ENCODE results near the gene SHMT2. TPM values are rescaled to one million over a fixed set of nuclear protein-coding genes. Genes with fewer than 3 reads are reported as not detected.

The SHMT2 gene
- total and polyA plus RNA-seq, 3 donors from 2014 or later: 24.8 to 33.9 (median 25.9) TPM

- H3K27me3 ChIP-seq: no peaks in the 10 kb centered on the region
- peaks cover 14% of the 10 kb centered on the region for H3K4me1 ChIP-seq
- H3K4me3 ChIP-seq: no peak overlapping the region
- no peak for DNase-seq
- no peaks in the 10 kb centered on the region for H3K9me3 ChIP-seq
- no peaks in the 10 kb centered on the region for H3K36me3 ChIP-seq (ENCODE audit: low read depth, missing control alignments)
- TF ChIP-seq CTCF (IDR thresholded peaks at IDR 0.05): no peak
- no peak for TF ChIP-seq POLR2A (IDR thresholded peaks at IDR 0.05)
- 81 to 90% methylated on average over 10 to 16 of the region's 16 CpGs for WGBS, 2 donors
- intact Hi-C loops (cut with DNase I; ENCODE audit: low total_unique reads): no loop called here
- no peak overlapping the region for H3K27ac ChIP-seq
Measured at GRCh38 chr12:57210926-57211692, 18.4 kb upstream of the SHMT2 start.

DNA sequence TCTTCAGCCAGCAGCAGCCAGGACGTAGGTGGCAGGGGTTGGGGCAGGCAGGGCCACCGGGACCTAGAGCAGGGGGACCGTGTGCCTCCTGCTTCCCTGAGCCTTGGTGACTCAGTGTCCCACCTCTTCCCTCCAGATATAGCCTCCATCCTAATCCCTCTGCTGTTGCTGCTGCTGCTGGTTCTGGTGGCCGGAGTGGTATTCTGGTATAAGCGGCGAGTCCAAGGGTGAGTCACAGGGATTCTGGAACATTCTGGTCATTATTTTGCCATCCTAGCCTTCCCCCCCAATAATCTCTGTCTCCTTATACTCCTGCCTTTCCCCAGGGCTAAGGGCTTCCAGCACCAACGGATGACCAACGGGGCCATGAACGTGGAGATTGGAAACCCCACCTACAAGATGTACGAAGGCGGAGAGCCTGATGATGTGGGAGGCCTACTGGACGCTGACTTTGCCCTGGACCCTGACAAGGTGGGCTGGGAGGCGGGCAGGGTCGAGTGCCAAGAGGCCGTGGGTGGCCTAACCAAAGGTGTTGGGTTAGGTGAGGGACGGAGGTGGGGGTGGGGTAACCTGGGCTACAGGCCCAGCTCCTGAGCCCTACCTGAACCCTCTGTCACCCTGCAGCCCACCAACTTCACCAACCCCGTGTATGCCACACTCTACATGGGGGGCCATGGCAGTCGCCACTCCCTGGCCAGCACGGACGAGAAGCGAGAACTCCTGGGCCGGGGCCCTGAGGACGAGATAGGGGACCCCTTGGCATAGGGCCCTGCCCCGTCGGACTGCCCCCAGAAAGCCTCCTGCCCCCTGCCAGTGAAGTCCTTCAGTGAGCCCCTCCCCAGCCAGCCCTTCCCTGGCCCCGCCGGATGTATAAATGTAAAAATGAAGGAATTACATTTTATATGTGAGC is 17.5 kb upstream of the SHMT2 start:
- Histone ChIP-seq H3K9me3 (no peaks in the 10 kb centered on the region), H3K4me1 (peaks cover 19% of the 10 kb centered on the region), H3K27ac (peak overlapping the region in 1 of 2 donors; percentile 33), H3K4me3 (no peak overlapping the region), H3K36me3 (ENCODE audit: low read depth, missing control alignments) (no peaks in the 10 kb centered on the region), H3K27me3 (no peaks in the 10 kb centered on the region)
- DNase-seq: no peak
- WGBS, 2 donors: 79 to 80% methylated on average over 26 to 27 of the region's 27 CpGs
- intact Hi-C loops (cut with DNase I; ENCODE audit: low total_unique reads): no loop called here
- TF ChIP-seq POLR2A (IDR thresholded peaks at IDR 0.05) (no peak), CTCF (IDR thresholded peaks at IDR 0.05) (no peak)

- no peak for TF ChIP-seq POLR2A (IDR thresholded peaks at IDR 0.05)
- TF ChIP-seq CTCF (IDR thresholded peaks at IDR 0.05): no peak
- DNase-seq: no peak
- H3K36me3 ChIP-seq (ENCODE audit: low read depth, missing control alignments): no peaks in the 10 kb centered on the region
- peaks cover 26% of the 10 kb centered on the region for H3K4me1 ChIP-seq
- peak overlapping the region; percentile 33 to 50 for H3K27ac ChIP-seq
- intact Hi-C loops (cut with DNase I; ENCODE audit: low total_unique reads): no loop called here
- no peaks in the 10 kb centered on the region for H3K27me3 ChIP-seq
- H3K4me3 ChIP-seq: no peak overlapping the region
- WGBS, 2 donors: 61 to 68% methylated on average over 7 of the region's 7 CpGs
- no peaks in the 10 kb centered on the region for H3K9me3 ChIP-seq
Measured at GRCh38 chr12:57212701-57213057, 16.8 kb upstream of the SHMT2 start.

- no peak overlapping the region for H3K4me3 ChIP-seq
- peak overlapping the region; percentile 33 to 50 for H3K27ac ChIP-seq
- TF ChIP-seq POLR2A (IDR thresholded peaks at IDR 0.05) (no peak), CTCF (IDR thresholded peaks at IDR 0.05) (peak; percentile 87 to 95 (median 93))
- 13 to 16% methylated on average over 16 of the region's 16 CpGs for WGBS, 2 donors
- DNase-seq: peak; percentile 94
- H3K36me3 ChIP-seq (ENCODE audit: low read depth, missing control alignments): no peaks in the 10 kb centered on the region
- intact Hi-C loops (cut with DNase I; ENCODE audit: low total_unique reads): no loop called here
- peaks cover 27% of the 10 kb centered on the region for H3K4me1 ChIP-seq
- no peaks in the 10 kb centered on the region for H3K27me3 ChIP-seq
- H3K9me3 ChIP-seq: no peaks in the 10 kb centered on the region
Measured at GRCh38 chr12:57213058-57213715, 16.3 kb upstream of the SHMT2 start.
